Suprapubic skin (tissue), 3 donors: ENCODE measurements around the gene OSBPL2.

Experiments
- POLR2A ChIP-seq, 2 donors: fragments of 450-650 bp; IDR thresholded peaks; one replicate each; pipeline ENCODE4 v1.6.1; 2017; ENCODE audit warnings: antibody characterized with exemption in 2 of 2, mild to moderate bottlenecking in 2 of 2, moderate library complexity in 2 of 2
- TF ChIP-seq, protein P1 (sequence below), 2 donors: fragments of 200-600 bp in 1 of 2; fragments of 450-650 bp in 1 of 2; sonication (generic) in 1 of 2; IDR thresholded peaks; one replicate each; pipeline ENCODE4 v1.5.1; 2016 to 2019; ENCODE audit warnings: antibody characterized with exemption in 2 of 2, mild to moderate bottlenecking in 1 of 2, moderate library complexity in 1 of 2

DNA sequence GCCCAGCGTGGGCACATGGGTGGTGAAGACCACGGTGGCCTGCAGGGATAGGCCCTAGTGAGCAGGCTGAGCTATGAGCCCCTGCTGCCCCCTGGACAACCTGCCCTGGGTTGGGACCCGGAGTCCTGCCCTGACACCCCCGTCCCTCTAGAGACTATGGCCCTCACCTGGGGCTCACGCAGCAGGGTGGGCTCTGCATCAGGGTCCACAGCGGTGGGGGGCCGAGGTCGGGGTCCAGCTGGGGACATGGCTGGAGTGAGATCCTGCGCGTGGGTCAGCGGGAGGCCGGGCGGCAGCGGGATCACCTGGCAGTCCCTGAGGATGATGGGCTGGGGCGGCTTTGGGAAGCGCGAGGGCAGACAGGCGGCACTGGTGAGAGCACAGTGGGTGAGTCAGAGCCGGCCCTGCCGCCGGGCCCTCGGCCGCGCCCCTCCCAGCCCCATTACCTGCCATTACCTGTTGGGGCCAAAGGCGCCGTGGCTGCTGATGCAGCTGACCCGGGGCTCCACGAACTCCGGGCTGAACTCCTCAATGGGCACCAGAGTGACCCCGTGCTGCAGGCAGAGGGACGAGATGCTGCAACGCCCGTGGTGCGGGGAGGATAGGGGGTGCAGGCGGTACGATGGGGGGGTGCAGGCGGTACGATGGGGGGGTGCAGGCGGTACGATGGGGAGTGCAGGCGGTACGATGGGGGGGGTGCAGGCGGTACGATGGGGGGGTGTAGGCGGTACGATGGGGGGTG lies 92.4 kb downstream of the OSBPL2 start:
- TF ChIP-seq, protein P1, sequence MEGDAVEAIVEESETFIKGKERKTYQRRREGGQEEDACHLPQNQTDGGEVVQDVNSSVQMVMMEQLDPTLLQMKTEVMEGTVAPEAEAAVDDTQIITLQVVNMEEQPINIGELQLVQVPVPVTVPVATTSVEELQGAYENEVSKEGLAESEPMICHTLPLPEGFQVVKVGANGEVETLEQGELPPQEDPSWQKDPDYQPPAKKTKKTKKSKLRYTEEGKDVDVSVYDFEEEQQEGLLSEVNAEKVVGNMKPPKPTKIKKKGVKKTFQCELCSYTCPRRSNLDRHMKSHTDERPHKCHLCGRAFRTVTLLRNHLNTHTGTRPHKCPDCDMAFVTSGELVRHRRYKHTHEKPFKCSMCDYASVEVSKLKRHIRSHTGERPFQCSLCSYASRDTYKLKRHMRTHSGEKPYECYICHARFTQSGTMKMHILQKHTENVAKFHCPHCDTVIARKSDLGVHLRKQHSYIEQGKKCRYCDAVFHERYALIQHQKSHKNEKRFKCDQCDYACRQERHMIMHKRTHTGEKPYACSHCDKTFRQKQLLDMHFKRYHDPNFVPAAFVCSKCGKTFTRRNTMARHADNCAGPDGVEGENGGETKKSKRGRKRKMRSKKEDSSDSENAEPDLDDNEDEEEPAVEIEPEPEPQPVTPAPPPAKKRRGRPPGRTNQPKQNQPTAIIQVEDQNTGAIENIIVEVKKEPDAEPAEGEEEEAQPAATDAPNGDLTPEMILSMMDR (IDR thresholded peaks at IDR 0.05), result no peak
- TF ChIP-seq POLR2A (IDR thresholded peaks at IDR 0.05), result no peak
